ENCODE measurements around the gene FOXO6. TPM values are rescaled to one million over a fixed set of nuclear protein-coding genes. Genes with fewer than 3 reads are reported as not detected.

FOXO6 gene
- polyA plus RNA-seq, 4 donors, result 0.34 to 4.1 TPM; not detected in 2

DNA sequence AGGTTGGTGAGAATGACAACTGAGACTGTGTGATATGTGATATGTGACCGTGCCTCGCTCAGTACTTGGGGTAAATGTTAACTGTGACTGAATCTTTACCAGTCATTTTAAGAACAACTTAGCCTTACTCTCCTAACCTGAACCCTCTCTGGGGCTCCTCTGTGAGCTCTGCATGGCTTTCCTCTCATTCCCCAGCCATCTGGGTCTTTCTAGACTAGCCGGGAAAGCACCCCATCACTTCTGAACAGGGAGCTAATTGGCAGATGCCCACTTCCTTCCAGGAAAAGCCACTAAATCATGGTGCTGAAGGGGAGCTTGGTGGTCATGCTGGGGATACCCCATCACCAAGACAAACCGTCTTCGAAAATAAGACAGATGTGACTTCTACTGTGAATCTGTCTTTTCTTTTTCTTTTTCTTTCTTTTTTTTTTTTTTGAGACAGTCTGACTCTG is 16.5 kb upstream of the FOXO6 start:
- Histone ChIP-seq H3K4me1 (ENCODE audit: control insufficient read depth in 3 of 3, insufficient read depth in 2 of 3, low read depth in 1 of 3, low read length in 2 of 3) (peaks cover 0 to 25% (median 0%) of the 10 kb centered on the region in 3 donors), H3K9me3 (ENCODE audit: control insufficient read depth in 2 of 2, insufficient read depth in 1 of 2, low read depth in 1 of 2, low read length in 1 of 2) (peaks cover 0 to under 1% of the 10 kb centered on the region in 2 donors), H3K36me3 (ENCODE audit: control insufficient read depth in 3 of 3, insufficient read depth in 2 of 3, low read depth in 1 of 3, low read length in 3 of 3) (no peaks in the 10 kb centered on the region), H3K4me3 (ENCODE audit: low read depth in 1 of 3, low read length in 3 of 3) (no peak overlapping the region), H3K27ac (ENCODE audit: low read depth in 1 of 3, low read length in 2 of 3) (no peak overlapping the region), H3K27me3 (ENCODE audit: control insufficient read depth in 3 of 3, insufficient read depth in 3 of 3, low read length in 3 of 3) (no peaks in the 10 kb centered on the region)
- 69 to 93% (median 75%) methylated on average over 5 of the region's 5 CpGs for WGBS, 3 donors
- FAIRE-seq, result no peak
- no peak for DNase-seq

DNA sequence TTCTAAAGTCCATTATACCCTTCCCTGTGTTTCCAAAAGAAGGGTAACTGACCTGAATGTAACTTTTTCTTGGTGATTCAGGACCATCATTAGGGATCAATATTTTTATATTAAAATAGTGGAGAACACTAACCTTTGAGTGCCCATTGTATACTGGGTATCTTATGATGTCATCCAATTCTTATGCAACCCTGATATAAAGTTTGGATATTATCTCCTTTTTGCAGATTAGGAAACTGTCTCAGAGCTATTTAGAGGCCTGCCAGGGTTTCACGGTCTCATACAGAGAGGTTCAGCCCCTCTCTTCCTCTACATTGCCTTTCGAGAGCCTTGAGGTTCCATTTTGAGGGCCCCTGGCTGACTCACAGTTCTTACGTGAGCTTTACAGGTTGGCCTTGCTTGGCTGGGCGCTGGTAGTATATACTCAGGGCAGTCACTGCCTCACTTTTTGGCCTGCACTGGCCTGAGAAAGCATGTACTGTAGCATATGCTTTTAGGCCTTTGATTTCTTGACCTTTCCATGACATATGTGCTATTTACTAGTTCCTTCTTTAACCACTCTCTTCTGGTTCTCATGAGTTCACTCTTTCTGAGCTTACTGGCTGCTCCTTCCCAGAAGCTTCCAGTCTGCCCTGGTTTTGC is 15.7 kb upstream of the FOXO6 start:
- no peaks in the 10 kb centered on the region for H3K9me3 ChIP-seq (ENCODE audit: control insufficient read depth in 2 of 2, insufficient read depth in 1 of 2, low read depth in 1 of 2, low read length in 1 of 2)
- H3K27ac ChIP-seq (ENCODE audit: low read depth in 1 of 3, low read length in 2 of 3), result no peak overlapping the region
- WGBS, 3 donors, result 82 to 93% (median 85%) methylated on average over 4 of the region's 4 CpGs
- H3K4me1 ChIP-seq (ENCODE audit: control insufficient read depth in 3 of 3, insufficient read depth in 2 of 3, low read depth in 1 of 3, low read length in 2 of 3), result peaks cover 0 to 25% (median 0%) of the 10 kb centered on the region in 3 donors
- H3K36me3 ChIP-seq (ENCODE audit: control insufficient read depth in 3 of 3, insufficient read depth in 2 of 3, low read depth in 1 of 3, low read length in 3 of 3), result no peaks in the 10 kb centered on the region
- no peak for DNase-seq
- no peak for FAIRE-seq
- no peaks in the 10 kb centered on the region for H3K27me3 ChIP-seq (ENCODE audit: control insufficient read depth in 3 of 3, insufficient read depth in 3 of 3, low read length in 3 of 3)
- H3K4me3 ChIP-seq (ENCODE audit: low read depth in 1 of 3, low read length in 3 of 3), result no peak overlapping the region

DNA sequence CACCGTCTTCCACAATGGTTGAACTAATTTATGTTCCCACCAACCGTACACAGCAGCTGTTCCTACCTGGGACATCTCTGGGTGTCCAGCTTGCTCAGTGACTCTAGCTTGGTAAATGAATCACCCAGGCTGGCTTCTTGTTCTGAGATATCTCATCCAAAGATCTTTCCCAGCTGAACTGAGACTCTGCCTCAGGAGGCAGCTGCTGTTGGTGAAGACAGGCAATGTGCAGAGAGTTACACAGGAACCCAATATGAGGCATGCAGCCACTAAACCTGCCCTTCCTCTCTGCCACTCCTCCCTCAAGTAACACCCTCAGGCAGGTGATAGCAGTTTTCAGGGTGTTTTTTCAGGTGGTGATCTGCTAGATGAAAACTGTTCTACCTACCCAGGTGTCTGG is 14.0 kb upstream of the FOXO6 start:
- 55 to 79% (median 79%) methylated on average over 2 of the region's 2 CpGs for WGBS, 3 donors
- no peak overlapping the region for H3K4me3 ChIP-seq (ENCODE audit: low read depth in 1 of 3, low read length in 3 of 3)
- no peaks in the 10 kb centered on the region for H3K27me3 ChIP-seq (ENCODE audit: control insufficient read depth in 3 of 3, insufficient read depth in 3 of 3, low read length in 3 of 3)
- H3K9me3 ChIP-seq (ENCODE audit: control insufficient read depth in 2 of 2, insufficient read depth in 1 of 2, low read depth in 1 of 2, low read length in 1 of 2), result no peaks in the 10 kb centered on the region
- no peak for FAIRE-seq
- H3K27ac ChIP-seq (ENCODE audit: low read depth in 1 of 3, low read length in 2 of 3), result no peak overlapping the region
- DNase-seq, result no peak
- no peaks in the 10 kb centered on the region for H3K36me3 ChIP-seq (ENCODE audit: control insufficient read depth in 3 of 3, insufficient read depth in 2 of 3, low read depth in 1 of 3, low read length in 3 of 3)
- H3K4me1 ChIP-seq (ENCODE audit: control insufficient read depth in 3 of 3, insufficient read depth in 2 of 3, low read depth in 1 of 3, low read length in 2 of 3), result peaks cover 0 to 16% (median 0%) of the 10 kb centered on the region in 3 donors

DNA sequence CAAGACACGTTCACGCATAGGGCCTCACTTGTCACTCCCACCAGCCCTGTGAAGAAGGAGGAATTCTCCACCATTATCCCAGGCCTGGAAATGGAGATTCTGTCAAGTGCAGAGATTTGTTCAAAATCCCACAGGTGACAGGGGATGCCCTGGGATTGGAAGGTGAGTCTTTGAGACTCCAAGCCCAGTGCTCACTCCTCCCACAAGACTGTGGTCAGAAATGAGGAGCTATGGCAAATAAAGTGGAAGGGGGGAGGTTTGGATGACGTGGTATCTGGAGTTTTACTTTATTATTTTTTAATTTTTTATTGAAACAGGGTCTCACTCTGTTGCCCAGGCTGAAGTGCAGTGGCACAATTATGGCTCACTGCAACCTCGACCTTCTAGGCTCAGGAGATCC is 12.8 kb upstream of the FOXO6 start:
- 75 to 79% (median 76%) methylated on average over 4 of the region's 4 CpGs for WGBS, 3 donors
- H3K4me1 ChIP-seq (ENCODE audit: control insufficient read depth in 3 of 3, insufficient read depth in 2 of 3, low read depth in 1 of 3, low read length in 2 of 3), result peaks cover 0 to 11% (median 0%) of the 10 kb centered on the region in 3 donors
- DNase-seq, result no peak
- H3K27ac ChIP-seq (ENCODE audit: low read depth in 1 of 3, low read length in 2 of 3), result no peak overlapping the region
- H3K36me3 ChIP-seq (ENCODE audit: control insufficient read depth in 3 of 3, insufficient read depth in 2 of 3, low read depth in 1 of 3, low read length in 3 of 3), result no peaks in the 10 kb centered on the region
- no peaks in the 10 kb centered on the region for H3K27me3 ChIP-seq (ENCODE audit: control insufficient read depth in 3 of 3, insufficient read depth in 3 of 3, low read length in 3 of 3)
- H3K4me3 ChIP-seq (ENCODE audit: low read depth in 1 of 3, low read length in 3 of 3), result no peak overlapping the region
- no peak for FAIRE-seq
- H3K9me3 ChIP-seq (ENCODE audit: control insufficient read depth in 2 of 2, insufficient read depth in 1 of 2, low read depth in 1 of 2, low read length in 1 of 2), result no peaks in the 10 kb centered on the region

DNA sequence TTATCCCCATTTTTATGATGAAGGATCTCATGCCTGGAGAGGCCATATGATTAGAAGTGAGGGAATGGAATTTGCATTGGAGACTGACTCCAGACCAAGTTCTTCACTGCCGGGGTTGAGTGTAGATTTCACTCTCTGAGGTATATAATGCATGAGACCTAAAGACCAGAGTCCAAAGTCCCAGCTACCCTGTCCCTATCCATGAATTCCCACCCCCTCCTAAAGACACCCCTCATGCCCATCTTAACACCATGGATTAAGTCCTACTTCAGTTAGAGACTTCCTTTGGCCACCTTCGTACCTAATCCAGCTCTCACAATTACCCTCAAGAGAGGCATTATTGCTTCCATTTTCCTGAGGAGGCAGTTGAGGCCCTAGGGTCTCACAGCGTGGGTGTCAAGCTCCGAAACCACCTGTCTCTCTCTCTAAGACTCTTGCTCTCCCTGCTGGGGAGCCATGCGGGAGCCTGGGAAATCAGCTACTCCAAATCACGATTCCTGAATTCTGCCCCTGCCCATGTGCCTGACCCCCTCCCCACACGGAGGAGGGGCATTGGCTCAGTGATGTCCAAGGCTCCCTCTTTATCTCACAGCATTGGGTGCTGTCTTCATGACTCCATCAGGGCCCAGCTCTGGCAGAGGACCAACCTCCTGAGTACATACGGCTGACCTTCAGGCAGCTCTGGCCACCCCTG is 11.7 kb upstream of the FOXO6 start:
- no peaks in the 10 kb centered on the region for H3K27me3 ChIP-seq (ENCODE audit: control insufficient read depth in 3 of 3, insufficient read depth in 3 of 3, low read length in 3 of 3)
- 87 to 89% (median 87%) methylated on average over 8 of the region's 8 CpGs for WGBS, 3 donors
- H3K4me3 ChIP-seq (ENCODE audit: low read depth in 1 of 3, low read length in 3 of 3), result no peak overlapping the region
- H3K27ac ChIP-seq (ENCODE audit: low read depth in 1 of 3, low read length in 2 of 3), result no peak overlapping the region
- no peaks in the 10 kb centered on the region for H3K36me3 ChIP-seq (ENCODE audit: control insufficient read depth in 3 of 3, insufficient read depth in 2 of 3, low read depth in 1 of 3, low read length in 3 of 3)
- H3K4me1 ChIP-seq (ENCODE audit: control insufficient read depth in 3 of 3, insufficient read depth in 2 of 3, low read depth in 1 of 3, low read length in 2 of 3), result peaks cover 0 to 11% (median 0%) of the 10 kb centered on the region in 3 donors
- DNase-seq, result no peak
- FAIRE-seq, result no peak
- H3K9me3 ChIP-seq (ENCODE audit: control insufficient read depth in 2 of 2, insufficient read depth in 1 of 2, low read depth in 1 of 2, low read length in 1 of 2), result no peaks in the 10 kb centered on the region

DNA sequence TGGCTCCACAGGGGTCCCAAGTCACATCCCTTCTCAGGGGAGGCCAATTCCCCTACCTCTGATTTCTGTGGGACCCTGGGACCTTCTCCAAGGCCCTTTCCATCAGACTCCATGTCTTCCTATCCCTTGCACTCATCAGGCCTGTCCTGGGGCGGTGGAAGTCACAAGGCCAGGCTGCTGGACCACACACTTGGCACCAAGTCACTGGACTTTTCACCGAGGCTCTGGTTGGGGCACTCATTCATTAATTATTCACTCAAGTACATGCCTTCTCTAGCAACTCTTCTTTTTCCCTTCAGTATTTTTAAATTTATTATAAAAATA is 11.2 kb upstream of the FOXO6 start:
- Histone ChIP-seq H3K4me3 (ENCODE audit: low read depth in 1 of 3, low read length in 3 of 3) (no peak overlapping the region), H3K9me3 (ENCODE audit: control insufficient read depth in 2 of 2, insufficient read depth in 1 of 2, low read depth in 1 of 2, low read length in 1 of 2) (no peaks in the 10 kb centered on the region), H3K4me1 (ENCODE audit: control insufficient read depth in 3 of 3, insufficient read depth in 2 of 3, low read depth in 1 of 3, low read length in 2 of 3) (peaks cover 0 to 11% (median 0%) of the 10 kb centered on the region in 3 donors), H3K27ac (ENCODE audit: low read depth in 1 of 3, low read length in 2 of 3) (no peak overlapping the region), H3K27me3 (ENCODE audit: control insufficient read depth in 3 of 3, insufficient read depth in 3 of 3, low read length in 3 of 3) (no peaks in the 10 kb centered on the region), H3K36me3 (ENCODE audit: control insufficient read depth in 3 of 3, insufficient read depth in 2 of 3, low read depth in 1 of 3, low read length in 3 of 3) (no peaks in the 10 kb centered on the region)
- 70 to 71% (median 70%) methylated on average over 2 of the region's 2 CpGs for WGBS, 3 donors
- FAIRE-seq (no peak), DNase-seq (no peak)

DNA sequence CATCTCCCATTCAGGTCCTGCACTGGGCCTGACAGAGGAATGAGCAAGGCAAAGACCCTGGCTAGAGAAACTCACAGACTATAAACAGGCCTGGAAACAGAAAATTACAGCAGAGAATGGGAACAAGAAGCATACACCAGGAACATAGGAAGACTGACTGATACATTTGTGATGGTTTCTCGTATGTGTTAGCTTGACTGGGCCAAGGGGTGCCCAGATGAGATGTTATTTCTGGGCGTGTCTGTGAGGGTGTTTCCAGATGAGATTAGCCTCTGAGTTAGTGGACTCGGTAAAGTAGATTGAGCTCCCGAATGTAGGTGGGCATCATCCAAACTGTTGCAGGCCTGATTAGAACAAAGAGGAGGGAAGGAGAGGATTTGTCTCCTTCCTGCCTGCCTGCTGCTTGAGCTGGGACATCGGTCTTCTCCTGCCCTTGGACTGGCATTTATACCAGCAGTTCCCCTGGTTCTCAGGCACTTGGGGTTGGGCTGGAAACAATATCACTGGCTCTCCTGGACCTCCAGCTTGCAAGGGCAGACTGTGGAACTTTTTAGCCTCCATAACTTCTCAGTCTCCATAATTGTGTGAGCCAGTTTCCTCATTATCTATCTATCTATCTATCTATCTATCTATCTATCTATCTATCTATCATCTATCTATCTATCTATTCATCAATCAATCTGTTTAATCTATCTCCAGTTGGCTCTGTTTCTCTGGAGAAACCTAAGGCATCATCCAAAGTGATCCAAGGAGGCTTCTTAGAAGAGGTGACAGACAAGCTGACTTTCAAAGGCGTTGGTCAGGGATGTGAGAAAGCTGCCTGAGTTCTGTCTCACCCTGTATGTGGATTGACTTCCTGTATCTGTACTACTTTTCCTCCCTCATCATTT is 9.7 kb upstream of the FOXO6 start:
- WGBS, 3 donors, result 70 to 85% (median 75%) methylated on average over 6 of the region's 6 CpGs
- DNase-seq (no peak), FAIRE-seq (no peak)
- Histone ChIP-seq H3K27me3 (ENCODE audit: control insufficient read depth in 3 of 3, insufficient read depth in 3 of 3, low read length in 3 of 3) (no peaks in the 10 kb centered on the region), H3K4me1 (ENCODE audit: control insufficient read depth in 3 of 3, insufficient read depth in 2 of 3, low read depth in 1 of 3, low read length in 2 of 3) (peaks cover 0 to 3% (median 0%) of the 10 kb centered on the region in 3 donors), H3K9me3 (ENCODE audit: control insufficient read depth in 2 of 2, insufficient read depth in 1 of 2, low read depth in 1 of 2, low read length in 1 of 2) (no peaks in the 10 kb centered on the region), H3K36me3 (ENCODE audit: control insufficient read depth in 3 of 3, insufficient read depth in 2 of 3, low read depth in 1 of 3, low read length in 3 of 3) (no peaks in the 10 kb centered on the region), H3K27ac (ENCODE audit: low read depth in 1 of 3, low read length in 2 of 3) (no peak overlapping the region), H3K4me3 (ENCODE audit: low read depth in 1 of 3, low read length in 3 of 3) (no peak overlapping the region)

DNA sequence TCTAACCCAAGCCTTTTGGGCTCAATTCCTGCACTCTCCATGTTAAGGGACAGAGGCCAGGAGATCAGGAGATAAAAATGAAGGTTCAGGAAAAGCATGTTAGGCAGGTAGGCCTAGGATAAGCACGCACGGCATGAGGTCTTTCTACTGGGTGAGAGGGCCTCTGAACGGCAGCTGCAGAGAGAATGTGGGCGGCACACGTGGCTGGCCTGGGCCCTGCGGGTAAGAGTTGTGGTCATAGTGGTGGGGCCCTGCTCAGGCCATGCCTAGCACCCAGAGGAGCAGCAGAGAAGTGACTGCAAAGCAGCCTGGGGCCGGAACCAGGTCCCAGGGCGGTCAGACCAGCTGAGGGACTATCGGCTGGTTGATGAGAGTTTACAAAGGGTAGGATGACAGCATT is 7.5 kb upstream of the FOXO6 start:
- DNase-seq (no peak), FAIRE-seq (no peak)
- Histone ChIP-seq H3K27ac (ENCODE audit: low read depth in 1 of 3, low read length in 2 of 3) (no peak overlapping the region), H3K4me1 (ENCODE audit: control insufficient read depth in 3 of 3, insufficient read depth in 2 of 3, low read depth in 1 of 3, low read length in 2 of 3) (peaks cover 0 to 15% (median 0%) of the 10 kb centered on the region in 3 donors), H3K4me3 (ENCODE audit: low read depth in 1 of 3, low read length in 3 of 3) (no peak overlapping the region), H3K9me3 (ENCODE audit: control insufficient read depth in 2 of 2, insufficient read depth in 1 of 2, low read depth in 1 of 2, low read length in 1 of 2) (no peaks in the 10 kb centered on the region), H3K27me3 (ENCODE audit: control insufficient read depth in 3 of 3, insufficient read depth in 3 of 3, low read length in 3 of 3) (no peaks in the 10 kb centered on the region), H3K36me3 (ENCODE audit: control insufficient read depth in 3 of 3, insufficient read depth in 2 of 3, low read depth in 1 of 3, low read length in 3 of 3) (no peaks in the 10 kb centered on the region)
- 70 to 84% (median 80%) methylated on average over 9 of the region's 9 CpGs for WGBS, 3 donors
